ENCODE measurements around the gene TMEM86A. TPM values are rescaled to one million over a fixed set of nuclear protein-coding genes. Genes with fewer than 3 reads are reported as not detected.

Gene TMEM86A
- total and polyA plus RNA-seq, 4 donors, result 1.1 to 8.4 (median 3.2) TPM

DNA sequence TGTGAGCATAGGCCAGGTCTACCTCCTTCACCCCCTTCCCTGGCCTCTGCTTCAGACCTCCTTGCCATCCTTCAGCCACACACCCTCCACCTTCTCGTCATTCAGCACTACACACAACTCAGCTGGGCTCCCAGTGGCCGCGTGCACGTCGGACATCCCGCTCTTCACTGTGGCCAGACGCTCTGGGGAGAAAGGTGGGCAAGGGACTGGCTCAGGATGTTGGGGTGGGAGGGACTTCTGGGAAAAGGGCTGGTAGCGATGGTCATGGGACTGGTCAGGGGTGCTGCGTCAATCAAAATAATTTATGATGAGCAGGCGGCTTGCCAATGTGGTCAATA lies 15.8 kb downstream of the TMEM86A start:
- ATAC-seq (ENCODE audit: low FRiP score) (no peak), DNase-seq (peak in 1 of 2 donors; percentile 60)
- no peaks in the 10 kb centered on the region for H3K4me1 ChIP-seq (ENCODE audit: control insufficient read depth in 1 of 2, insufficient read depth in 2 of 2, low read length in 2 of 2)
- intact Hi-C loops (cut with DNase I), result no loop called here
- H3K27me3 ChIP-seq (ENCODE audit: control insufficient read depth in 1 of 2, insufficient read depth in 2 of 2, low read length in 1 of 2), result no peaks in the 10 kb centered on the region
- no peak overlapping the region for H3K4me3 ChIP-seq (ENCODE audit: low read length in 2 of 2)
- no peaks in the 10 kb centered on the region for H3K9me3 ChIP-seq (ENCODE audit: control insufficient read depth, low read length)
- no peak overlapping the region for H3K27ac ChIP-seq (ENCODE audit: low read depth in 1 of 2, low read length in 2 of 2)
- H3K36me3 ChIP-seq (ENCODE audit: control insufficient read depth in 1 of 2, insufficient read depth in 2 of 2, low read length in 1 of 2), result no peaks in the 10 kb centered on the region
- WGBS, 2 donors, result 84% methylated on average over 10 of the region's 10 CpGs

GRCh38 chr11:18715476-18715875 lies 16.9 kb downstream of the TMEM86A start:
- Histone ChIP-seq H3K4me1 (ENCODE audit: control insufficient read depth in 1 of 2, insufficient read depth in 2 of 2, low read length in 2 of 2) (no peaks in the 10 kb centered on the region), H3K27ac (ENCODE audit: low read depth in 1 of 2, low read length in 2 of 2) (no peak overlapping the region), H3K4me3 (ENCODE audit: low read length in 2 of 2) (no peak overlapping the region), H3K27me3 (ENCODE audit: control insufficient read depth in 1 of 2, insufficient read depth in 2 of 2, low read length in 1 of 2) (no peaks in the 10 kb centered on the region), H3K36me3 (ENCODE audit: control insufficient read depth in 1 of 2, insufficient read depth in 2 of 2, low read length in 1 of 2) (no peaks in the 10 kb centered on the region), H3K9me3 (ENCODE audit: control insufficient read depth, low read length) (no peaks in the 10 kb centered on the region)
- DNase-seq (no peak), ATAC-seq (ENCODE audit: low FRiP score) (no peak)
- intact Hi-C loops (cut with DNase I), result no loop called here
- WGBS, 2 donors, result 79 to 86% methylated on average over 7 of the region's 7 CpGs

DNA sequence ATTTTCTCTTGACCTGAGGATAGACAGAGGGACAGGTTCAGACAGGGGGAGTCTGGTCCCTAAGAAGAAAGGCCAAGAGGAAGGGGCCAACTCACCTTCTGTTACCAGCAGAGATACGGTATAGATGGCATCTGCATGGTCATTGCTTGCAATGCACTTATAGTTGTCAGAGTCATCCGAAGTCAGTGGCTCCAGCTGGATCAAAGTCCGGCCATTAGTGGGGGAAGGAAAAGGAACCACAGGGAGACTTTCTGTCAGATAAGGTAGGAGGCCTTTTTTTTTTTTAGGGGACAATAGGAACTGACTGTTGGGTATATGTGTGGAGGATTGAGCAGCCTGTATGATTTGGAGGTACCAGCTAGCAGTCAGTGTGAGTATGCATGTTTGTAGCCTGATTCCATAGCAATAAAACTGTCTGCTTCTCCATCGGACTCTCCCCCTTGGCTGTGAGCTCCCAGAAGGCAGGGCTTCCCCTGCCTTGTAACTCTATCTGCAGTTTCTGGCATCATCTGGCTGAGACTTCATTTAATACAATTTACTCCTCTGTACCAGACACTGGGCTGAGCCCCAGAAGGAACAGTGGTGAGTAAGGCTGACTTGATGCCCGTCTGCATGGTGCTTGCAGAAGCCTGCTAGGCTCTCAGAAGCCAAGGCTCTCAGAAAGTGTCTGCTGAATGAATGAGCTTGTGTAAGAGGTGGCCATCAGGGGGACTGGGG lies 21.7 kb downstream of the TMEM86A start:
- WGBS, 2 donors, result 56 to 63% methylated on average over 5 of the region's 5 CpGs
- Histone ChIP-seq H3K27me3 (ENCODE audit: control insufficient read depth in 1 of 2, insufficient read depth in 2 of 2, low read length in 1 of 2) (no peaks in the 10 kb centered on the region), H3K4me1 (ENCODE audit: control insufficient read depth in 1 of 2, insufficient read depth in 2 of 2, low read length in 2 of 2) (no peaks in the 10 kb centered on the region), H3K9me3 (ENCODE audit: control insufficient read depth, low read length) (no peaks in the 10 kb centered on the region), H3K4me3 (ENCODE audit: low read length in 2 of 2) (no peak overlapping the region), H3K27ac (ENCODE audit: low read depth in 1 of 2, low read length in 2 of 2) (peak overlapping the region in 1 of 2 donors; percentile 53), H3K36me3 (ENCODE audit: control insufficient read depth in 1 of 2, insufficient read depth in 2 of 2, low read length in 1 of 2) (no peaks in the 10 kb centered on the region)
- intact Hi-C loops (cut with DNase I), result no loop called here
- peak in 1 of 2 donors; percentile 27 for DNase-seq
- no peak for ATAC-seq (ENCODE audit: low FRiP score)

GRCh38 chr11:18720808-18721560 lies 22.4 kb downstream of the TMEM86A start:
- intact Hi-C loops (cut with DNase I), result no loop called here
- 1 to 3% methylated on average over 40 to 41 of the region's 41 CpGs for WGBS, 2 donors

DNA sequence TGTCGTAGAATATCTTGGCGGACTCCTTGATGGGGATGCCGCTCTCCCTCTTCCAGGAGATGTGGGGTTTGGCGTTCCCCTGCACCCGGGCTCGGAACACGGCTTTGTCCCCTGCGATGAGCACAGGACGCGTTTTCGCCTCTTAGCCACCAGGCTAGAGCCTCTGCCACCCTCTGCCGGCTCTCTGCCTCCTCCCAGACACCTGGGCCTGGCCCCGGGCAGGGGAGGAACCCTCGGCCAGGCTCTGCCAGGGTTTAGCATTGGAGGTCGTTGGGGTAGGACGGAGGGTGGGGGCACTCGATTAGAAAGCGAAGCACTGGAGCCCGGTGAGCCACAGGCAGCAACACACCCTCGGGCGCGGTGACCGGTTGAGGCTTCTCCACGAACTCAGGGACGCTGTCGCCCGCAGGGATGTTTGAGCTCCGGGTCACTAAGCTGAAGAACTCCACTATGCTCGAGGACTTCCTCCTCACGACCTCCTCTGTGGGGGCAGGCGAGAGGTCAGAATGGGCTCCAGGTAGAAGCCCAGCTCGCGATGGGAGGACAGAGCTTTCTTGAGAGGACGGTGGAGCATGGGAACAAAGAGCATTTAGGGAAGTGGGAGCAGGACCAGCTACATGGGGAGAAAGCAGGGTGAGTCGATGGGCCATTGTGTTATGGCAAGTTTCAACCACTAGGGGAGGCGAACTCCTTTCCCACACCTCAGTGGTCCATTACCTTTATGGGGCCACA lies 23.1 kb downstream of the TMEM86A start:
- H3K27me3 ChIP-seq (ENCODE audit: control insufficient read depth in 1 of 2, insufficient read depth in 2 of 2, low read length in 1 of 2), result no peaks in the 10 kb centered on the region
- H3K9me3 ChIP-seq (ENCODE audit: control insufficient read depth, low read length), result no peaks in the 10 kb centered on the region
- H3K4me1 ChIP-seq (ENCODE audit: control insufficient read depth in 1 of 2, insufficient read depth in 2 of 2, low read length in 2 of 2), result no peaks in the 10 kb centered on the region
- H3K4me3 ChIP-seq (ENCODE audit: low read length in 2 of 2), result peak overlapping the region; percentile 22 to 71
- 3 to 4% methylated on average over 35 to 36 of the region's 36 CpGs for WGBS, 2 donors
- H3K27ac ChIP-seq (ENCODE audit: low read depth in 1 of 2, low read length in 2 of 2), result peak overlapping the region in 1 of 2 donors; percentile 38
- DNase-seq (no peak), ATAC-seq (ENCODE audit: low FRiP score) (peak; percentile 73)
- intact Hi-C loops (cut with DNase I), result no loop called here
- no peaks in the 10 kb centered on the region for H3K36me3 ChIP-seq (ENCODE audit: control insufficient read depth in 1 of 2, insufficient read depth in 2 of 2, low read length in 1 of 2)

More at GRCh38 chr11:18720808-18721560, 22.4 kb downstream of the TMEM86A start:
- Histone ChIP-seq H3K27ac (ENCODE audit: low read depth in 1 of 2, low read length in 2 of 2) (peak overlapping the region in 1 of 2 donors; percentile 53), H3K4me3 (ENCODE audit: low read length in 2 of 2) (peak overlapping the region; percentile 22 to 71), H3K27me3 (ENCODE audit: control insufficient read depth in 1 of 2, insufficient read depth in 2 of 2, low read length in 1 of 2) (no peaks in the 10 kb centered on the region), H3K36me3 (ENCODE audit: control insufficient read depth in 1 of 2, insufficient read depth in 2 of 2, low read length in 1 of 2) (no peaks in the 10 kb centered on the region), H3K9me3 (ENCODE audit: control insufficient read depth, low read length) (no peaks in the 10 kb centered on the region), H3K4me1 (ENCODE audit: control insufficient read depth in 1 of 2, insufficient read depth in 2 of 2, low read length in 2 of 2) (no peaks in the 10 kb centered on the region)
- DNase-seq, result peak; percentile 90 to 96
- ATAC-seq (ENCODE audit: low FRiP score), result peak; percentile 95

DNA sequence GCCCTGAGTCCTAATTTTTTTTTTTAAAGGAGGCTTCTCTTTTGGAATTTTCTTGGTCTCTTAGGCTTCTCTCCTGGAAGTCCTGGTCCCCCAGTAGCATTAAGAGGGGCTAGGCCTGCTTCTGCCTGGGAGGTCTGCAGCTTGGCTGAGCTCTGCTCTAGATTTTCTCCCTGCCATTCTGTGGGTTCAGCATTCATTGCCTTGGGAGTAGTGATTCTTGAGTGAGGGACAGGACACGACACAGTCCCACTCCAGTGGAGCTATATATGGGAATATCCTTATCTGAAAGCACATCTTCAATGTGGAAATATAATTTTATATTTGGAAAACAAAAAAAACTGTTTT lies 23.7 kb downstream of the TMEM86A start:
- Histone ChIP-seq H3K27ac (ENCODE audit: low read depth in 1 of 2, low read length in 2 of 2) (no peak overlapping the region), H3K9me3 (ENCODE audit: control insufficient read depth, low read length) (no peaks in the 10 kb centered on the region), H3K36me3 (ENCODE audit: control insufficient read depth in 1 of 2, insufficient read depth in 2 of 2, low read length in 1 of 2) (no peaks in the 10 kb centered on the region), H3K4me1 (ENCODE audit: control insufficient read depth in 1 of 2, insufficient read depth in 2 of 2, low read length in 2 of 2) (no peaks in the 10 kb centered on the region), H3K4me3 (ENCODE audit: low read length in 2 of 2) (no peak overlapping the region), H3K27me3 (ENCODE audit: control insufficient read depth in 1 of 2, insufficient read depth in 2 of 2, low read length in 1 of 2) (no peaks in the 10 kb centered on the region)
- intact Hi-C loops (cut with DNase I), result no loop called here
- no peak for DNase-seq
- ATAC-seq (ENCODE audit: low FRiP score), result no peak
- 90 to 100% methylated on average over 1 of the region's 1 CpG for WGBS, 2 donors

DNA sequence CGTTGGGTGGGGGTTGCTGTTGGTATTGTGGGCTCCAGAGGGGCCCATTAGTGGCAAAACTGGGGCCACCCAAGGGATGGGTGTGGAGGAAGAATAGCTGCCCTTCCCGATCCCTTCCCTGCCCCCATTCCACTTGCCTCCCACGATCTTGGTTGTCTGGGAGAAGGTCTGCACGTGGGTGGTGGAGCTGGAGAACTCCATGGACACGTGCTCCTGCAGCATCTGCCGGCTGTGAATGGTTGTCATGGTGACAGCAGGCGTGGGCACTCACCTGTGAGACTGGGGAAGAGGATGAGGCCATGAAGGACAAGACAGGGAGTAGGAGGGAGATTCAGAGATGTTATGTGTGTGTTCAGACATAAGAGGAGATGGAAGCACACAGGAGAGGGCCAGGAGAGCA lies 25.4 kb downstream of the TMEM86A start:
- Histone ChIP-seq H3K27ac (ENCODE audit: low read depth in 1 of 2, low read length in 2 of 2) (no peak overlapping the region), H3K4me3 (ENCODE audit: low read length in 2 of 2) (no peak overlapping the region), H3K9me3 (ENCODE audit: control insufficient read depth, low read length) (no peaks in the 10 kb centered on the region), H3K36me3 (ENCODE audit: control insufficient read depth in 1 of 2, insufficient read depth in 2 of 2, low read length in 1 of 2) (no peaks in the 10 kb centered on the region), H3K27me3 (ENCODE audit: control insufficient read depth in 1 of 2, insufficient read depth in 2 of 2, low read length in 1 of 2) (no peaks in the 10 kb centered on the region), H3K4me1 (ENCODE audit: control insufficient read depth in 1 of 2, insufficient read depth in 2 of 2, low read length in 2 of 2) (no peaks in the 10 kb centered on the region)
- no peak for DNase-seq
- 61 to 69% methylated on average over 7 of the region's 7 CpGs for WGBS, 2 donors
- intact Hi-C loops (cut with DNase I), result no loop called here
- no peak for ATAC-seq (ENCODE audit: low FRiP score)

DNA sequence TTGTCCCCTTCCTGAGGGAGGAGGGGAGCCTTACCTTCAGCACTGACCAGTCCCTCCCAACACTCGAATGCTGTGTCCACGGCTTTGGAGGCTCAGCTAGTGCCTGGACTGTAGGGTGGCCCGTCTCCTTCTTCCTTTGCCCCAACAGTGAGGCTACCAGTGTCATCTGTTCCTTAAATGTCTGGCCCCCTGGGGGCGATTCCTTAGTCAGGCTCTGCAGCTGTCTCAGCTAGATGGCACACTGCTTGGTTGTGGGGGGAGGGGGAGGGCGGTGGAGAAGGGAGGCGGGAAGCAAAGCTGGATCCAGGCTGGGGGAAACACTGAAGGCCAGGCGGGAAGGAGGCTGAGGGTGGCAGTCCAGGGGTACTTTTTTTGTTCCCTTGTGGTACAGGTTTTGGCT lies 27.5 kb downstream of the TMEM86A start, which contains the start of gene IGSF22:
Gene IGSF22, minus strand, starts transcription at position 149 of the 400 bp plus-strand sequence. CDS start 1,952 bp downstream, outside the sequence.
- intact Hi-C loops (cut with DNase I), result no loop called here
- WGBS, 2 donors, result 71 to 77% methylated on average over 7 of the region's 7 CpGs
- no peak for DNase-seq
- Histone ChIP-seq H3K27me3 (ENCODE audit: control insufficient read depth in 1 of 2, insufficient read depth in 2 of 2, low read length in 1 of 2) (no peaks in the 10 kb centered on the region), H3K4me1 (ENCODE audit: control insufficient read depth in 1 of 2, insufficient read depth in 2 of 2, low read length in 2 of 2) (no peaks in the 10 kb centered on the region), H3K4me3 (ENCODE audit: low read length in 2 of 2) (no peak within 1 kb of the TSS), H3K36me3 (ENCODE audit: control insufficient read depth in 1 of 2, insufficient read depth in 2 of 2, low read length in 1 of 2) (no peaks in the 10 kb centered on the region), H3K27ac (ENCODE audit: low read depth in 1 of 2, low read length in 2 of 2) (no peak within 1 kb of the TSS), H3K9me3 (ENCODE audit: control insufficient read depth, low read length) (no peaks in the 10 kb centered on the region)
- ATAC-seq (ENCODE audit: low FRiP score), result no peak

Measured in aorta (tissue), 5 donors.